H9 (cell line): Measurements from ENCODE around the gene RSPO1. TPM values are rescaled to one million over a fixed set of nuclear protein-coding genes. Genes with fewer than 3 reads are reported as not detected.

Experiments used
- DNase-seq: peaks from one replicate; pipeline ENCODE4 v3.0.0-alpha.2; 2017
- H2AFZ ChIP-seq: one replicate; pipeline ENCODE4 v1.6.1; 2013; ENCODE audit warnings: mild to moderate bottlenecking, low read length, control low read depth, moderate library complexity
- H2AK5ac ChIP-seq: 2 replicates; pipeline ENCODE4 v1.6.1; 2013; ENCODE audit warnings: low read length, control low read depth, mixed read lengths; ENCODE audit not compliant: insufficient read length
- H2BK120ac ChIP-seq: one replicate; pipeline ENCODE4 v1.6.1; 2013; ENCODE audit warnings: low read depth, mild to moderate bottlenecking, low read length, control low read depth, inconsistent platforms; ENCODE audit not compliant: poor library complexity, severe bottlenecking
- H2BK12ac ChIP-seq: 2 replicates; pipeline ENCODE4 v1.6.1; 2013; ENCODE audit warnings: low read length, control low read depth, mixed read lengths, low read depth; ENCODE audit not compliant: insufficient read length
- H2BK15ac ChIP-seq: 2 replicates; pipeline ENCODE4 v1.6.1; 2013; ENCODE audit warnings: low read depth, low read length, control low read depth
- H2BK20ac ChIP-seq: one replicate; pipeline ENCODE4 v1.6.1; 2013; ENCODE audit warnings: low read depth, mild to moderate bottlenecking, low read length, control low read depth, inconsistent platforms; ENCODE audit not compliant: poor library complexity, severe bottlenecking
- H2BK5ac ChIP-seq: 2 replicates; pipeline ENCODE4 v1.6.1; 2013; ENCODE audit warnings: low read length, control low read depth, mixed read lengths; ENCODE audit not compliant: insufficient read length
- H3K14ac ChIP-seq: 2 replicates; pipeline ENCODE4 v1.6.1; 2013; ENCODE audit warnings: low read length, control low read depth; ENCODE audit not compliant: insufficient read depth
- H3K18ac ChIP-seq: 2 replicates; pipeline ENCODE4 v1.6.1; 2013; ENCODE audit warnings: low read depth, mild to moderate bottlenecking, mixed read lengths, low read length, control low read depth; ENCODE audit not compliant: insufficient read length
- H3K23ac ChIP-seq: 2 replicates; pipeline ENCODE4 v1.6.1; 2013; ENCODE audit warnings: low read length, control low read depth, mixed read lengths, low read depth; ENCODE audit not compliant: insufficient read length
- H3K23me2 ChIP-seq: 2 replicates; pipeline ENCODE4 v1.6.1; 2013; ENCODE audit warnings: low read depth, mild to moderate bottlenecking, mixed read lengths, low read length, control low read depth; ENCODE audit not compliant: insufficient read length, poor library complexity, severe bottlenecking
- H3K27ac ChIP-seq: 2 replicates; pipeline ENCODE4 v1.5.1; 2013; ENCODE audit warnings: low read length, control low read depth, mixed read lengths, low read depth; ENCODE audit not compliant: insufficient read length
- H3K27me3 ChIP-seq: 2 replicates; pipeline ENCODE4 v1.6.1; 2013; ENCODE audit warnings: low read length, control low read depth, inconsistent platforms; ENCODE audit not compliant: insufficient read depth
- H3K4ac ChIP-seq: 2 replicates; pipeline ENCODE4 v1.6.1; 2013; ENCODE audit warnings: low read depth, mild to moderate bottlenecking, control low read depth, inconsistent platforms, low read length, moderate library complexity
- H3K4me1 ChIP-seq: 2 replicates; pipeline ENCODE4 v1.6.1; 2013; ENCODE audit warnings: low read length, control low read depth, inconsistent platforms; ENCODE audit not compliant: insufficient read depth
- H3K4me2 ChIP-seq: 2 replicates; pipeline ENCODE4 v1.6.1; 2013; ENCODE audit warnings: low read length, control low read depth, mixed read lengths; ENCODE audit not compliant: insufficient read length, insufficient read depth
- H3K56ac ChIP-seq: 2 replicates; pipeline ENCODE4 v1.6.1; 2013; ENCODE audit warnings: low read depth, mild to moderate bottlenecking, mixed read lengths, low read length, control low read depth; ENCODE audit not compliant: insufficient read length
- H3K79me1 ChIP-seq: 2 replicates; pipeline ENCODE4 v1.6.1; 2013; ENCODE audit warnings: low read depth, mild to moderate bottlenecking, moderate library complexity, low read length, control low read depth, inconsistent platforms; ENCODE audit not compliant: insufficient read depth, poor library complexity, severe bottlenecking
- H3K79me2 ChIP-seq: 2 replicates; pipeline ENCODE4 v1.6.1; 2013; ENCODE audit warnings: low read length, control low read depth, inconsistent platforms; ENCODE audit not compliant: insufficient read depth
- H3K9ac ChIP-seq: 2 replicates; pipeline ENCODE4 v1.6.1; 2013; ENCODE audit warnings: low read length, control low read depth, mixed read lengths; ENCODE audit not compliant: insufficient read length; ENCODE audit errors: extremely low read depth
- H3K9me3 ChIP-seq: one replicate; pipeline ENCODE4 v1.6.1; 2013; ENCODE audit warnings: low read depth, low read length, inconsistent platforms; ENCODE audit not compliant: control insufficient read depth
- H3T11ph ChIP-seq: one replicate; pipeline ENCODE4 v1.6.1; 2013; ENCODE audit warnings: mild to moderate bottlenecking, low read length, control low read depth, inconsistent platforms
- H4K20me1 ChIP-seq: one replicate; pipeline ENCODE4 v1.6.1; 2013; ENCODE audit not compliant: control insufficient read depth, insufficient read length, insufficient read depth
- H4K5ac ChIP-seq: 2 replicates; pipeline ENCODE4 v1.6.1; 2013; ENCODE audit warnings: low read depth, mild to moderate bottlenecking, mixed read lengths, low read length, control low read depth; ENCODE audit not compliant: insufficient read length
- H4K8ac ChIP-seq: replicated peaks from 2 replicates; pipeline ENCODE4 v1.6.1; 2013; ENCODE audit warnings: low read length, control low read depth, mixed read lengths, low read depth; ENCODE audit not compliant: insufficient read length
- H4K91ac ChIP-seq: 2 replicates; pipeline ENCODE4 v1.6.1; 2013; ENCODE audit warnings: low read depth, mild to moderate bottlenecking, moderate library complexity, mixed read lengths, low read length, control low read depth; ENCODE audit not compliant: insufficient read length
- H3K27ac Mint-ChIP-seq, 3 experiments: 2 replicates in 2 of 3; 3 replicates in 1 of 3; pipeline ENCODE4 v1.8.0; 2020 to 2021; ENCODE audit warnings: mixed read lengths in 3 of 3, mild to moderate bottlenecking in 1 of 3, moderate library complexity in 1 of 3
- H3K27me3 Mint-ChIP-seq: 2 replicates; pipeline ENCODE4 v1.8.0; 2021; ENCODE audit warnings: low read depth, mild to moderate bottlenecking, moderate library complexity, mixed read lengths
- H3K36me3 Mint-ChIP-seq, 3 experiments: 2 replicates in 2 of 3; 3 replicates in 1 of 3; pipeline ENCODE4 v1.8.0; 2020 to 2021; ENCODE audit warnings: low read depth in 3 of 3, mixed read lengths in 3 of 3; ENCODE audit not compliant: insufficient read depth in 1 of 3
- H3K4me1 Mint-ChIP-seq, 2 experiments: 2 replicates each; pipeline ENCODE4 v1.8.0; 2020; ENCODE audit warnings: mixed read lengths in 2 of 2
- H3K4me3 Mint-ChIP-seq, 2 experiments: 2 replicates in 1 of 2; 3 replicates in 1 of 2; pipeline ENCODE4 v1.8.0; 2020 to 2021; ENCODE audit warnings: mild to moderate bottlenecking in 2 of 2, mixed read lengths in 2 of 2, moderate library complexity in 1 of 2
- H3K9me3 Mint-ChIP-seq, 2 experiments: 2 replicates in 1 of 2; 3 replicates in 1 of 2; pipeline ENCODE4 v1.8.0; 2020; ENCODE audit warnings: mild to moderate bottlenecking in 2 of 2, mixed read lengths in 2 of 2, moderate library complexity in 1 of 2
- CTCF ChIP-seq: fragments of 200-600 bp; sonication (generic); conservative IDR thresholded peaks from 3 replicates; pipeline ENCODE4 v1.8.0; 2021; ENCODE audit warnings: antibody characterized with exemption, mild to moderate bottlenecking
- WGBS: extraction: QIAGEN DNeasy Blood & Tissue Kit; methylation state at CpG from one replicate; pipeline ENCODE4 v1.1.7; 2013; ENCODE audit warnings: missing lambda C conversion rate, low lambda C conversion rate, mixed read lengths; ENCODE audit not compliant: insufficient read length; ENCODE audit errors: extremely low coverage; 5-methylcytosine and 5-hydroxymethylcytosine counted together
- total RNA-seq: library from RNA; stranded (reverse); gene quantifications from 2 replicates; pipeline ENCODE4 v1.2.1, GENCODE V29; 2021

The RSPO1 gene
- total RNA-seq, 1 experiment from 2014 or later = 0.35 TPM

GRCh38 chr1:37595440-37596181 lies 39.1 kb downstream of the RSPO1 start, which contains the start of gene GNL2:
TSS of gene GNL2 (minus strand) at chr1:37595937. CDS start at chr1:37595822, 115 bp downstream.
- Mint-ChIP-seq H3K36me3 (peaks cover 14 to 31% (median 29%) of the 10 kb centered on the region in 3 experiments; a peak in 6 of 7 replicates), H3K4me3 (peak within 1 kb of the TSS; percentile 96 to 99), H3K27ac (peak within 1 kb of the TSS; percentile 98 to 100 (median 99)), H3K4me1 (peaks cover 9 to 18% of the 10 kb centered on the region in 2 experiments; a peak in 3 of 4 replicates), H3K9me3 (peaks cover 0 to 3% of the 10 kb centered on the region in 2 experiments; a peak in 1 of 5 replicates), H3K27me3 (peaks cover 16% of the 10 kb centered on the region)
- Histone ChIP-seq H2BK15ac (no peak within 1 kb of the TSS), H4K91ac (no peak within 1 kb of the TSS), H4K5ac (no peak within 1 kb of the TSS), H2BK5ac (no peak within 1 kb of the TSS), H3K27me3 (no peaks in the 10 kb centered on the region), H3K79me1 (no peaks in the 10 kb centered on the region), H2AFZ (no peak within 1 kb of the TSS), H3K4me1 (no peaks in the 10 kb centered on the region; the same call in 1 of the 2 replicates), H3K27ac (no peak within 1 kb of the TSS), H3K4me2 (peak within 1 kb of the TSS; percentile 80), H3K23ac (no peak within 1 kb of the TSS), H2BK20ac (no peak within 1 kb of the TSS), H2AK5ac (no peak within 1 kb of the TSS), H3K79me2 (peaks cover 20% of the 10 kb centered on the region; the same call in 1 of the 2 replicates), H3K56ac (no peak within 1 kb of the TSS), H3K18ac (peak within 1 kb of the TSS; percentile 84), H3K14ac (peak within 1 kb of the TSS; percentile 92), H2BK120ac (no peak within 1 kb of the TSS), H3K23me2 (peaks cover 6% of the 10 kb centered on the region), H3K9me3 (no peaks in the 10 kb centered on the region), H3T11ph (no peak within 1 kb of the TSS), H3K9ac (peak within 1 kb of the TSS; percentile 93), H3K4ac (no peak within 1 kb of the TSS), H2BK12ac (no peak within 1 kb of the TSS), H4K20me1 (no peaks in the 10 kb centered on the region), H4K8ac (no peak within 1 kb of the TSS)
- DNase-seq = peak; percentile 98
- WGBS = no CpG with 5 or more reads among the region's 51 CpGs
- no peak for TF ChIP-seq CTCF
